Upper lobe of right lung (tissue), 1 donor: ENCODE data around the gene CNOT1. TPM values are rescaled to one million over a fixed set of nuclear protein-coding genes. Genes with fewer than 3 reads are reported as not detected.
A peak's percentile ranks its signal among the peaks of the same experiment; 100 is the strongest.

Experiments
- ATAC-seq: fragments of 200-7000 bp; cut with Tn5 transposase; one replicate; pipeline ENCODE4 v1.9.1; 2020; ENCODE audit warnings: mild to moderate bottlenecking, moderate library complexity
- DNase-seq: peaks from one replicate; pipeline ENCODE4 v3.0.0-alpha.2; 2020
- H3K27ac ChIP-seq: fragments of 200-600 bp; one replicate; pipeline ENCODE4 v1.8.0; 2022
- H3K27me3 ChIP-seq: fragments of 200-600 bp; one replicate; pipeline ENCODE4 v1.8.0; 2022; ENCODE audit warnings: mild to moderate bottlenecking
- H3K36me3 ChIP-seq: fragments of 200-600 bp; one replicate; pipeline ENCODE4 v1.8.0; 2022
- H3K4me1 ChIP-seq: fragments of 200-600 bp; one replicate; pipeline ENCODE4 v1.8.0; 2022
- H3K4me3 ChIP-seq: fragments of 200-600 bp; one replicate; pipeline ENCODE4 v1.8.0; 2022; ENCODE audit warnings: mild to moderate bottlenecking
- H3K9me3 ChIP-seq: fragments of 200-600 bp; one replicate; pipeline ENCODE4 v1.8.0; 2022
- CTCF ChIP-seq: fragments of 200-600 bp; IDR thresholded peaks from one replicate; pipeline ENCODE4 v1.8.0; 2022; ENCODE audit warnings: antibody characterized with exemption
- intact Hi-C: fragments of 100-400 bp; cut with DNase I; formaldehyde crosslinking; loops from one replicate; pipeline ENCODE4 v1.11.0; 2022
- total RNA-seq: library from RNA; stranded (reverse); fragmentation: NEBNext Ultra II Directional; extraction: Animal tissue kit (Norgen Biotek cat#: 25700); gene quantifications from one replicate; pipeline ENCODE4 v1.2.1, GENCODE V29; 2021
- donor health status: DM: no; HTN: yes; CAD: no; lungs with severe emphysema.

Gene CNOT1
- total RNA-seq, 1 donor from 2014 or later = 140 TPM

DNA sequence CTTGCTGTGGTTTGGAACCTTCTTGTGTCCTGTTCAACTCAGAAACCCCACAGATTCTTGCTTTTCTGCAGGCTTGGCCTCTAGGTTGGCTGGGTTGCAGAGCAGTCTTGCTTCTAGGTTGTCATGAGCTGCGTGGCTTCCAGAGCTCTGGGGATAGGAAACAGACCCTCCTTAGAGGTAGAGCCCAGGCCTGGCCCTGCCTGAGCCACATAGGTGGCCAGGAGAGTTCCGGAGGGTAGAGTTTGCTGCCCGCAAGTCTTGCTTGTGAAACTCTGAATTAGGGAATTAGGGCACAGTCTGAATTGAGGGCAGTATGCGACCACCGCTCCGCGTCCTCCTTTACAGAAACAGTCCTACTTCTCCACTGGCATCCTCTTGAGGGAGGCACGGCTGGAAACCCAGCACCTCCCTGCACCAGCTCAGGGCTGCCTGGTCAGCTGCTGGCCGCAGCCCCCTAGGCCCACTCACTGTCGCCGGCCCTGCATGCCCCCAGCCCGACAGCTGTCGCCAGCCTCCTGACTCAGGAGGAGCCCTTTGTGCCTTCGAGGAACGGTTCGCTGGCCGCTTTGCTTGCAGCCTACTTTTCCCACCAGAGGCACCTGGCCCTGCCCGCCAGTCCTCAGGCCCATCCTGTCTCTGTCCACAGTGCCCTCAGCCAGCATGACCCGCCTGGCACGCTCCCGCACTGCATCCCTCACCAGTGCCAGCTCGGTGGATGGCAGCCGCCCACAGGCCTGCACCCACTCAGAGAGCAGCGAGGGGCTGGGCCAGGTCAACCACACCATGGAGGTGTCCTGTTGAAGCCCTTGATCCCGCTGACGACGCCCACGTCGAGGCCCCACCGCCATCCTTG lies 118.6 kb downstream of the CNOT1 start:
- intact Hi-C loops = no loop called here
- Histone ChIP-seq H3K9me3 (no peaks in the 10 kb centered on the region), H3K4me1 (peaks cover 7% of the 10 kb centered on the region), H3K27ac (no peak overlapping the region), H3K27me3 (no peaks in the 10 kb centered on the region), H3K4me3 (no peak overlapping the region), H3K36me3 (no peaks in the 10 kb centered on the region)
- no peak for ATAC-seq
- DNase-seq = peak; percentile 61
- TF ChIP-seq CTCF = no peak

- DNase-seq = peak; percentile 60
These were observed 119.4 kb downstream of the CNOT1 start for GRCh38 chr16:58510097-58510775.

DNA sequence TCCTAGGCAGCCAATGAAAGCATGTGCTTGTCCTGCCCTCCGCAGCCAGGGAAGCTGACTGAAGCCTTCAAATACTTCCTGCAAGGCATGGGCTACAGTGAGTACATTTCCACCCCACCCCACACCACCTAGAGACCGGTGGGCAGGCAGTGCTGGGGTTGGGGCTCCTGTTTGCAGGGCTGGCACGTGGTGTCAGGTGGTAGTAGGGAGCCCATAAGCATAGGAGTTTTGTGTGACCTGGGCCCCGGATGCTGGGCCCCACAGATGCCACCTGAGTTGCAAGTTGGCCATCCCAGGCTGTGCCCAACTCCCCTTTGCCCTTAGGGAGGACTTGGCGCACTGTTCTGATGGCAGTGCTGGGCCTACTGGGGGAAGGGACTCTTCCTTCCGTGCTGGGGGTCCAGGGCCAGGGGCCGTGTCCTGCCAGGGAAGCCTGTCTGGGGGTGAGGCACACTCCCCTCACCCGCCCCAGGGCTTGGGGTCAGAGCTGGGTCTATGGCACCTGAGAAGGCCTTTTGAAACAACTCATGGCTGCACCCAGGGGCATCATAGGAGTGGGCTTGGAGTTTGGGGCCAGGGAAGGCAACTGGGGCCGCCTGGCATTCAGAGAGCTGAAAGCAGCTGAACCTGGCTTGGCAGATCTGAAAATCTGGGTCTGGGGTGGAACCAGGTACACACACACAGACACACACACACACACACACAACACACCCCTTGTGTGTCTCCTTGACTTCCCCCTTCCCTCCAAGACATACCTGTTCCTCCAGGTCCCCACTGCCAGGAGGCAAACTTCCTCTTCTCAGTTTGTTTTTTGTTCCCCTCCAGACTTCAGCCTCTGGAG lies 120.2 kb downstream of the CNOT1 start:
- Histone ChIP-seq H3K27ac (no peak overlapping the region), H3K36me3 (no peaks in the 10 kb centered on the region), H3K9me3 (no peaks in the 10 kb centered on the region), H3K4me1 (peaks cover 3% of the 10 kb centered on the region), H3K27me3 (peaks cover under 1% of the 10 kb centered on the region), H3K4me3 (no peak overlapping the region)
- DNase-seq (peak; percentile 57), ATAC-seq (no peak)
- no peak for TF ChIP-seq CTCF
- intact Hi-C loops = no loop called here

More at GRCh38 chr16:58510097-58510775, 119.4 kb downstream of the CNOT1 start:
- H3K4me3 ChIP-seq = no peak overlapping the region
- peaks cover 7% of the 10 kb centered on the region for H3K4me1 ChIP-seq
- TF ChIP-seq CTCF = no peak
- H3K27ac ChIP-seq = no peak overlapping the region
- H3K36me3 ChIP-seq = no peaks in the 10 kb centered on the region
- intact Hi-C loops = no loop called here
- no peaks in the 10 kb centered on the region for H3K9me3 ChIP-seq
- no peak for ATAC-seq
- H3K27me3 ChIP-seq = no peaks in the 10 kb centered on the region

DNA sequence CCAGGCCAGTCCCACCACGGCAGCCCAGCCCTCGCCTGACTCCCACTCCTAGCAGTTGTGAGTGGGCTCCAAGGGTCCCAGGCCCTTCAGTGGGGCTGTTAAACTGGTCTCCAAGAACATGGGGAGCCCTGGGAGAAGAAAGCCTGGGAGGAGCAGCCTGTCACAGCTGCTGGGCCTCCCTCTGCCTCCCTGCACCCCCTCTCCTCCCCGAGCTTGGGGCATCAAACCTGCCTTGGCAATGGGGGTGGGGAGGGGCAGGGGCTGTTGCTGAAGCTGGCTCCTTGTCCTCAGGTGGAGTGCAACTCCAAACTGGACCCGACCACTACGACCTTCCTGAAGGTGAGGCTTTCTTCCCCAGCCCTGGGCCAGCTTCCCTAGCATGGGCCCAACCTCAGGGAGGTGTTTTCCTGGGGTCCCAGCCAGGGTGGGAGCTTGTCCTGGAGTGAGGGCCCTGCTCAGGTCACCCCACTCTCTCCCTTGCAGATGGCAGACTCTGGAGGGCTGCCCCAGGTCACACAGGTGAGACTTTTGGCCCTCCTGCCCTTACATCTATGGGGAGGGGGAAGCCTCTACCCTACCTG lies 120.9 kb downstream of the CNOT1 start:
- peak; percentile 51 for DNase-seq

More for the DNA sequence above, 120.9 kb downstream of the CNOT1 start:
- Histone ChIP-seq H3K9me3 (no peaks in the 10 kb centered on the region), H3K4me3 (no peak overlapping the region), H3K27ac (no peak overlapping the region), H3K27me3 (peaks cover 5% of the 10 kb centered on the region), H3K4me1 (no peaks in the 10 kb centered on the region), H3K36me3 (no peaks in the 10 kb centered on the region)
- intact Hi-C loops = no loop called here
- no peak for TF ChIP-seq CTCF
- ATAC-seq = no peak
